GM21381 (cell line): ENCODE measurements around the gene TTLL11.

ENCODE experiments used
- ATAC-seq: cut with Tn5 transposase; IDR thresholded peaks from one replicate; pipeline ENCODE4 v1.9.1; 2021; ENCODE audit warnings: mild to moderate bottlenecking, moderate library complexity; ENCODE audit not compliant: unreplicated experiment

TTLL11 gene

GRCh38 chr9:121821326-121821725 is 271.8 kb downstream of the TTLL11 start:
- no peak for ATAC-seq

- no peak for ATAC-seq
These were observed 272.7 kb downstream of the TTLL11 start for GRCh38 chr9:121820286-121821005.

GRCh38 chr9:121819428-121820231 is 273.5 kb downstream of the TTLL11 start:
- no peak for ATAC-seq

GRCh38 chr9:121818841-121819427 is 274.2 kb downstream of the TTLL11 start:
- ATAC-seq: no peak

GRCh38 chr9:121818016-121818661 is 275.0 kb downstream of the TTLL11 start:
- ATAC-seq: no peak

- no peak for ATAC-seq
These were observed 275.6 kb downstream of the TTLL11 start for GRCh38 chr9:121817476-121817875.

- ATAC-seq: no peak
These were observed 276.2 kb downstream of the TTLL11 start for GRCh38 chr9:121816845-121817450.

GRCh38 chr9:121816449-121816817 is 276.7 kb downstream of the TTLL11 start:
- no peak for ATAC-seq

- no peak for ATAC-seq
These were observed 277.3 kb downstream of the TTLL11 start for GRCh38 chr9:121815546-121816448.

GRCh38 chr9:121815084-121815483 is 278.0 kb downstream of the TTLL11 start:
- no peak for ATAC-seq

GRCh38 chr9:121814594-121814993 is 278.5 kb downstream of the TTLL11 start:
- ATAC-seq: no peak

- no peak for ATAC-seq
These were observed 279.4 kb downstream of the TTLL11 start for GRCh38 chr9:121813519-121814210.

GRCh38 chr9:121812159-121812735 is 280.9 kb downstream of the TTLL11 start:
- ATAC-seq: no peak

GRCh38 chr9:121811751-121812150 is 281.4 kb downstream of the TTLL11 start:
- ATAC-seq: no peak

- ATAC-seq: no peak
These were observed 282.0 kb downstream of the TTLL11 start for GRCh38 chr9:121811140-121811539.

GRCh38 chr9:121810489-121810888 is 282.6 kb downstream of the TTLL11 start:
- no peak for ATAC-seq

GRCh38 chr9:121809356-121810050 is 283.6 kb downstream of the TTLL11 start:
- ATAC-seq: no peak

- ATAC-seq: no peak
These were observed 284.3 kb downstream of the TTLL11 start for GRCh38 chr9:121808781-121809180.
